GM19468 (cell line): ENCODE measurements around the gene GRK1.

Experiments used
- ATAC-seq: cut with Tn5 transposase; IDR thresholded peaks from one replicate; pipeline ENCODE4 v1.9.1; 2021; ENCODE audit warnings: mild to moderate bottlenecking, moderate library complexity, moderate number of reproducible peaks; ENCODE audit not compliant: unreplicated experiment; ENCODE audit errors: extremely low read depth

Gene GRK1

GRCh38 chr13:113786262-113786841 is 119.3 kb downstream of the GRK1 start:
- no peak for ATAC-seq
